ENCODE results near the gene DKK2. TPM values are rescaled to one million over a fixed set of nuclear protein-coding genes. Genes with fewer than 3 reads are reported as not detected.

DKK2 gene
- total RNA-seq, 1 experiment from 2014 or later: not detected

DNA sequence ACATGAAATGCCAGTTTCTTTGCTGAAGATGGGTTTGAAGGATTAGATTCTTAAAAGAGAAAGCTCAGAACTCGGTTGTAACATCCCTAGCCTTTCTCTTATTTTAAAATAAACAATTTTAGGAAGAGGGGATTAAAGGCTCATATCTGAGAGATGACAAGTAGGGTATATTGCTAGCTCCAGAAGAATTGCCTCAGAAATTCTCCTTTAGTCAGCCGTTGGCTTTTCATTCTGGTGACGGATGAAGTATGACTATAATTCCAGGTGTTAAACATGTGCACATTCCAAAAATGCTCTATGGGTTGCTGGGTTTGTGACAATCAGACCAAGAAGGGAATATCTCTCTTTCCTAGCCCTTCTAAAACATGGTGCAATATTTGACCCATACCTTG lies 17.8 kb downstream of the DKK2 start:
- Histone ChIP-seq H3K4me3 (no peak overlapping the region), H3K9me2 (ENCODE audit: insufficient read depth) (no peaks in the 10 kb centered on the region), H3K36me3 (ENCODE audit: low read depth) (no peaks in the 10 kb centered on the region), H3F3A (ENCODE audit: insufficient read depth, low read depth) (no peaks in the 10 kb centered on the region), H2AFZ (no peak overlapping the region), H4K20me1 (ENCODE audit: insufficient read depth) (no peaks in the 10 kb centered on the region), H3K27ac (no peak overlapping the region), H3K4me2 (no peak overlapping the region), H3K4me1 (replicated peaks; ENCODE audit: insufficient read depth) (no peaks in the 10 kb centered on the region), H3K9me3 (ENCODE audit: insufficient read depth, low read depth) (no peaks in the 10 kb centered on the region), H3K79me2 (ENCODE audit: low read depth) (no peaks in the 10 kb centered on the region), H3K27me3 (ENCODE audit: insufficient read depth, low read depth) (no peaks in the 10 kb centered on the region)
- CTCF ChIA-PET: no interaction called here
- intact Hi-C loops (cut with micrococcal nuclease; ENCODE audit: unreplicated experiment): no loop called here
- POLR2A ChIA-PET (ENCODE audit: unreplicated experiment): no interaction called here
- BruUV-seq (replicated peaks): no TSS peak
- DNase-seq: no peak
- TF ChIP-seq EZH2 (IDR thresholded peaks at IDR 0.05; ENCODE audit: low read depth): no peak
- TF ChIP-seq, protein P1, sequence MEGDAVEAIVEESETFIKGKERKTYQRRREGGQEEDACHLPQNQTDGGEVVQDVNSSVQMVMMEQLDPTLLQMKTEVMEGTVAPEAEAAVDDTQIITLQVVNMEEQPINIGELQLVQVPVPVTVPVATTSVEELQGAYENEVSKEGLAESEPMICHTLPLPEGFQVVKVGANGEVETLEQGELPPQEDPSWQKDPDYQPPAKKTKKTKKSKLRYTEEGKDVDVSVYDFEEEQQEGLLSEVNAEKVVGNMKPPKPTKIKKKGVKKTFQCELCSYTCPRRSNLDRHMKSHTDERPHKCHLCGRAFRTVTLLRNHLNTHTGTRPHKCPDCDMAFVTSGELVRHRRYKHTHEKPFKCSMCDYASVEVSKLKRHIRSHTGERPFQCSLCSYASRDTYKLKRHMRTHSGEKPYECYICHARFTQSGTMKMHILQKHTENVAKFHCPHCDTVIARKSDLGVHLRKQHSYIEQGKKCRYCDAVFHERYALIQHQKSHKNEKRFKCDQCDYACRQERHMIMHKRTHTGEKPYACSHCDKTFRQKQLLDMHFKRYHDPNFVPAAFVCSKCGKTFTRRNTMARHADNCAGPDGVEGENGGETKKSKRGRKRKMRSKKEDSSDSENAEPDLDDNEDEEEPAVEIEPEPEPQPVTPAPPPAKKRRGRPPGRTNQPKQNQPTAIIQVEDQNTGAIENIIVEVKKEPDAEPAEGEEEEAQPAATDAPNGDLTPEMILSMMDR (conservative IDR thresholded peaks at IDR 0.05): no peak

GRCh38 chr4:107017443-107018343 lies 18.4 kb downstream of the DKK2 start:
- Histone ChIP-seq H3K79me2 (ENCODE audit: low read depth) (no peaks in the 10 kb centered on the region), H3K9me3 (ENCODE audit: insufficient read depth, low read depth) (no peaks in the 10 kb centered on the region), H3K9me2 (ENCODE audit: insufficient read depth) (no peaks in the 10 kb centered on the region), H3K36me3 (ENCODE audit: low read depth) (no peaks in the 10 kb centered on the region), H3K4me2 (no peak overlapping the region), H3K27me3 (ENCODE audit: insufficient read depth, low read depth) (no peaks in the 10 kb centered on the region), H3K4me3 (no peak overlapping the region), H3F3A (ENCODE audit: insufficient read depth, low read depth) (no peaks in the 10 kb centered on the region), H3K27ac (no peak overlapping the region), H3K4me1 (replicated peaks; ENCODE audit: insufficient read depth) (no peaks in the 10 kb centered on the region), H4K20me1 (ENCODE audit: insufficient read depth) (no peaks in the 10 kb centered on the region), H2AFZ (no peak overlapping the region)
- no peak for DNase-seq
- ChIA-PET CTCF (no interaction called here), POLR2A (ENCODE audit: unreplicated experiment) (interaction anchor here (0.6 kb wide), 1 partner anchor 1210 kb away, joined by 5 read pairs; no protein-coding TSS in a partner anchor)
- TF ChIP-seq, protein P1 (conservative IDR thresholded peaks at IDR 0.05): no peak
- TF ChIP-seq EZH2 (IDR thresholded peaks at IDR 0.05; ENCODE audit: low read depth): no peak
- no TSS peak for BruUV-seq (replicated peaks)
- intact Hi-C loops (cut with micrococcal nuclease; ENCODE audit: unreplicated experiment): no loop called here

GRCh38 chr4:107011312-107011711 lies 24.8 kb downstream of the DKK2 start:
- no peak for TF ChIP-seq EZH2 (IDR thresholded peaks at IDR 0.05; ENCODE audit: low read depth)
- TF ChIP-seq, protein P1 (conservative IDR thresholded peaks at IDR 0.05): no peak
- ChIA-PET CTCF (no interaction called here), POLR2A (ENCODE audit: unreplicated experiment) (no interaction called here)
- no peaks in the 10 kb centered on the region for H3K9me3 ChIP-seq (ENCODE audit: insufficient read depth, low read depth)
- H3K4me3 ChIP-seq: no peak overlapping the region
- intact Hi-C loops (cut with micrococcal nuclease; ENCODE audit: unreplicated experiment): no loop called here
- H3K27ac ChIP-seq: no peak overlapping the region
- no peaks in the 10 kb centered on the region for H3K4me1 ChIP-seq (replicated peaks; ENCODE audit: insufficient read depth)
- no peaks in the 10 kb centered on the region for H3K36me3 ChIP-seq (ENCODE audit: low read depth)
- H3K9me2 ChIP-seq (ENCODE audit: insufficient read depth): no peaks in the 10 kb centered on the region
- H3F3A ChIP-seq (ENCODE audit: insufficient read depth, low read depth): no peaks in the 10 kb centered on the region
- DNase-seq: no peak
- BruUV-seq (replicated peaks): no TSS peak
- H4K20me1 ChIP-seq (ENCODE audit: insufficient read depth): no peaks in the 10 kb centered on the region
- H3K27me3 ChIP-seq (ENCODE audit: insufficient read depth, low read depth): no peaks in the 10 kb centered on the region
- H2AFZ ChIP-seq: no peak overlapping the region
- H3K79me2 ChIP-seq (ENCODE audit: low read depth): no peaks in the 10 kb centered on the region
- H3K4me2 ChIP-seq: no peak overlapping the region
